NT2/D1 (cell line): ENCODE measurements around the gene CSF2.

Experiments used
- DNase-seq: peaks from one replicate; pipeline ENCODE4 v3.0.0-alpha.2; 2011; ENCODE audit warnings: low read depth, low spot score
- H3K27me3 ChIP-seq: 2 replicates; pipeline ENCODE4 v1.6.0; 2011; ENCODE audit warnings: mild to moderate bottlenecking; ENCODE audit not compliant: insufficient read length, insufficient read depth
- H3K36me3 ChIP-seq: 2 replicates; pipeline ENCODE4 v1.6.1; 2011; ENCODE audit warnings: mild to moderate bottlenecking, low read length, mixed read lengths; ENCODE audit not compliant: insufficient read depth, insufficient read length
- H3K4me1 ChIP-seq: 2 replicates; pipeline ENCODE4 v1.5.1; 2011; ENCODE audit not compliant: insufficient read depth, insufficient read length
- H3K4me3 ChIP-seq: 2 replicates; pipeline ENCODE4 v1.5.1; 2011; ENCODE audit warnings: low read depth; ENCODE audit not compliant: insufficient read length
- H3K9ac ChIP-seq: 2 replicates; pipeline ENCODE4 v1.6.0; 2011; ENCODE audit warnings: low read depth; ENCODE audit not compliant: insufficient read length
- H3K9me3 ChIP-seq: 2 replicates; pipeline ENCODE4 v1.5.1; 2011; ENCODE audit warnings: mild to moderate bottlenecking, low read length; ENCODE audit not compliant: insufficient read depth
- SUZ12 ChIP-seq: IDR thresholded peaks from 2 replicates; pipeline ENCODE4 v1.6.1; 2011; ENCODE audit not compliant: insufficient read length, insufficient read depth; ENCODE audit errors: extremely low read depth
- YY1 ChIP-seq: IDR thresholded peaks from 2 replicates; pipeline ENCODE4 v1.6.1; 2011; ENCODE audit not compliant: insufficient read length, insufficient read depth
- ZNF274 ChIP-seq: IDR thresholded peaks from 2 replicates; pipeline ENCODE4 v1.6.1; 2011; ENCODE audit warnings: mild to moderate bottlenecking, low read depth, low read length

Gene CSF2

DNA sequence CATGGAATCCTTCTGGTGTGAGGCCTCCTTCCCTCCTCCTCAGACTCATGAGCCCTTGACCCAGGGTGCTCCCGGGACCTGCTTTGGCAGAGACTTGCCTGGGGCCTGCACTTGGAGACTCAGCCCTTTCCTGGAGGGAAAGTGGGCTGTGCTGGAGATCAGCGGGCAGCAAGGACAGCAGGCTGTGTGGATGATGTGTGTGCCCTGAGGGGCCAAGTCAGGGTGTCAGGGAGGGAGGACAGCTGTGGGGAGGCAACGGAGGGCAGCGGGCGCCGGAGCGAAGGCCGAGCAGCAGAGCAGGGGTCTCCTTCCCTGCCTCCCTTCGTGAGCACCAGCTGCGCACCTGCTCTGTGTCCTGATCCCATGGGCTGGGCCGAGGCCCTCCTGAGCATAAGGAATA lies 6.1 kb upstream of the CSF2 start:
- H3K9me3 ChIP-seq, result no peaks in the 10 kb centered on the region
- TF ChIP-seq YY1 (no peak), SUZ12 (no peak), ZNF274 (no peak)
- no peak overlapping the region for H3K4me3 ChIP-seq
- H3K27me3 ChIP-seq, result no peaks in the 10 kb centered on the region
- no peaks in the 10 kb centered on the region for H3K36me3 ChIP-seq
- no peak for DNase-seq
- H3K4me1 ChIP-seq, result peaks cover 6% of the 10 kb centered on the region
- no peak overlapping the region for H3K9ac ChIP-seq

DNA sequence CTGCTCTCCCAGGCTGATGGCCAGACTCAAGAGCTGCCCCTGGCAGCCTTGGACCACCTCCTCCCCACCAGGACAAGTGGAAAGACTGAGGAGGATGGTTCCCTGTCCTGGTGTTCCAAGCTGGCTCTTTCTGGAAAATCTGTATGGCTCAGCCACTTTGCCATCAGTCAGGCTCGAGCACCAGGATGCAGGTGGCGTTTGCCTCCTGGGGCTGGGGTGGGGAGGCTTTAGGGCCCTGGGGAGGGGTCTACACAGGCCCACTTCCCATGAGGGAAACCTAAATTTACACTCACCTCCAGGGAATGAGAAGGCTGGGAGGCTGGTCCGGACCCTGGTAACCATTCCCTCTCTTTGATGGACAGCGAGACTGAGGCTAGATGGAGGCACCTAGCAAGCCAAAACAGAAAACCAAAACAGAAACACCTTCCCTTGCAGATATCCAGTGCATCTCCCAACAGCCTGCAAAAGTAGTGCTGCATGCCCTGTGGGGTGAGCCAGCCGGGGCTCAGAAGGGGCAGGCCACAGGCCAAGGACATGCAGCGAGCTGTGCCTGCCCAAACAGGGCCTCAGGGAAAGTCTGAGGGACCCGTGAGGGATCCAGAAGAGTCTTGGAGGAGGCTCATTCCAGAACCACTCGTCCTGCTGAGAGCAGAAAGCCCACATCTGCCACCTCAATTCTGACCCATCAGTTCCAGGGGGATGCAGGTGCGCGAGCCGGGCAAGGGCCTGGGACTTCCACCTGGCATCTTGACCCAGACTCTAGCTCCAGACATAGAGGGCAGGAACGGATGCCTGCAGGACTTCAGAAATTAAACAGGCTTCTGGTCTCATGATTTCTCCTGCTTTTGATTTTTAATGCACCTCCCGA lies 5.4 kb upstream of the CSF2 start:
- no peak for DNase-seq
- Histone ChIP-seq H3K4me1 (peaks cover 6% of the 10 kb centered on the region), H3K27me3 (no peaks in the 10 kb centered on the region), H3K4me3 (no peak overlapping the region), H3K9ac (no peak overlapping the region), H3K36me3 (no peaks in the 10 kb centered on the region), H3K9me3 (no peaks in the 10 kb centered on the region)
- TF ChIP-seq SUZ12 (no peak), YY1 (no peak), ZNF274 (no peak)

DNA sequence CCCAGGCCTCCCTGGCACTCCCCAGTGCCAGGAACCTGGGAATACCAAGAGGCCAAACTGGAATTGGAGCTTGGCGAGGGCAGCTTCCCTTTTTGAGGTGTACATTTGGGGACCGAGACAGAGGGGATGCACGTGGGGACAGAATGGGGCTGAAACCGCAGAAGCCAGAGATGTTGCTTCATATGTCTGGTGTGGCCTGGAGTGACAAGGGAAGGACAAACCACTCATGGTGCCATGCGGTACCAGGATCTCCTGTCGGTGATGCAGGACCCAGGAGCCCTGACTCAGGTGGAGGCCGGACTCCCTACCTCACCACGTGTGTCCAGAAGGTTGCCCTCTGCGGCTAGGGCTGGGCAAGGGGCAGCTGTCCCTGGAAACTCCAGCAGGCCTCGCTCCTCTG lies 4.0 kb upstream of the CSF2 start:
- Histone ChIP-seq H3K4me3 (no peak overlapping the region), H3K9me3 (no peaks in the 10 kb centered on the region), H3K36me3 (no peaks in the 10 kb centered on the region), H3K9ac (no peak overlapping the region), H3K4me1 (peaks cover 4% of the 10 kb centered on the region), H3K27me3 (no peaks in the 10 kb centered on the region)
- DNase-seq, result no peak
- TF ChIP-seq ZNF274 (no peak), SUZ12 (no peak), YY1 (no peak)

DNA sequence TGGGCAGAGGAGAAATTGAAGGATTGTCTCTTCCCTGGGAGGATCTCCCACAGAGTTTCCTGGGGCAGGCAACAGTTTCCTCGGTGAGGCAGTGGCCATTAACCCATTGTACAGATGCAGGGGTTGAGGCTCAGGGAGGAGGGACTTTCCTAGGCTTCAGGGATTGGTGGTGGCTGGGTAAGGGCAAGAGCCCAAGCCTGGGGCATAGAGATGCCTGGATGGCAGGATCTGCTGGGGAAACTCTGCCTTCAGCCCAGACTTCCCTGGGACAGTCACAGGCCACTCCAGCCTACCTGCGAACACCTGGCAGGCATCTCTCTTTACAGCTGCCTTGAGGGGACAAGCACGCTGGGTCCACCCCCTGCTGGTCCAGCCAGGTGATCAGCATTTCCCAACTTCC lies 3.6 kb upstream of the CSF2 start:
- no peak for TF ChIP-seq ZNF274
- TF ChIP-seq SUZ12, result no peak
- no peak for TF ChIP-seq YY1
- Histone ChIP-seq H3K4me1 (peaks cover 2% of the 10 kb centered on the region), H3K27me3 (no peaks in the 10 kb centered on the region), H3K9ac (no peak overlapping the region), H3K4me3 (no peak overlapping the region), H3K9me3 (no peaks in the 10 kb centered on the region), H3K36me3 (no peaks in the 10 kb centered on the region)
- DNase-seq, result no peak

DNA sequence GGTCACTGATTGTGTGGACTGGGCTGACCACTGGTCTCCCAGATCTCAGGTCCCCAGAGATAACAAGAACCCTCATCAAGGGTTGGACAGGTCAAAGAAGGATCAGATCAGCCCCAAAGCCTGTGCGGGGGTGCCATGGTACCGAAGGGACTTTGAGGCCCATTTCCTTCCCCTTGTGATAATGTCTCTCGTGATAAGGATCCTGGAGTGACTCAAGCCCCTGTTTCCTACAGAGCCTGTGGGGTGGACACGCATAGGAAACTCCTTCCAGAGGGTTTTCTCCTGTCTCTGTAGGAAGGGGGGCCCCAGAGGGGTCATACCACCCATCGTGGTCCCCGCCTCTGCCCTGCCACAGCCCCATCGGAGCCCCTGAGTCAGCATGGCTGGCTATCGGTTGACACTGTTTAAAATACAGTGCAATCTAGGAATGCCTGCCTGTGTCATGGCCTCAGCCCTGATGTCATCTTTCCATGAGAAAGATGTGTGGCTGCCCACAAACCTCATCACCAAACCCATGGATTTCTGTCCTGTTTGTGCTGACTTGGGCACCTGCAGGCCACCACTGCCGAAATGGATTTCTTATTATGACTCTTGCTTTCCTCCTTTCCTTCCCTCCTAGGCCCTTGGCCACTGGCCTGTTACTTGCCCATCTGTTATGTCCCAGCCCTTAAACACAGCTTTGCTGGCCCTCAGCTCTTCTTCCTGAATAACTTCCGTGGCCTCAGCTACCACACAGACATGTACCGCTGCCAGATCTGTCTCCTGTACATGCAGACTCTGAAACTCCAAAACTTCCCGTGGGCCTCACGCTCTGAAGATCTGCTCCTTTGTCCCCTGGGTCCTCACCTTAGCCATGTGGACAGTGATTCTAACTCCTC lies 2.9 kb upstream of the CSF2 start:
- H3K4me3 ChIP-seq, result no peak overlapping the region
- DNase-seq, result no peak
- H3K9ac ChIP-seq, result no peak overlapping the region
- no peaks in the 10 kb centered on the region for H3K36me3 ChIP-seq
- H3K9me3 ChIP-seq, result no peaks in the 10 kb centered on the region
- TF ChIP-seq YY1 (no peak), ZNF274 (no peak), SUZ12 (no peak)
- H3K27me3 ChIP-seq, result no peaks in the 10 kb centered on the region
- peaks cover 2% of the 10 kb centered on the region for H3K4me1 ChIP-seq

DNA sequence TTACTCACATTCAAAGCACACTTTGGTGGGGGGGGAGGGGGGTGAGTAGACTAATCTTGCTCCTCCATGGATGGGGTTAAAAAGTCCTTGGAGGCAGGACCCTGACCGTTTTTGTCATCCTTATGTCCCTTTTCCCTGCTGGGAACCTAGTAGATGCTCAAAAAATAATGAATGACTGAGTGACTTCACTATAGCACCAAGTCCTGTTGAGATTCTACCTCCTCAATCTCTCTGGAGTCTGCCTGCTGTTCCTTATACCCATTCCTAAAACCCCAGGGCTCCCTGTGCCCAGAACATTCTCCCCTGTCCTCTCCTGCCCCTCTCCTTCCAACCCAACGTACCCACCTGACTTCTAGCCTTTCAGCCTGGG lies 2.3 kb upstream of the CSF2 start:
- no peaks in the 10 kb centered on the region for H3K27me3 ChIP-seq
- no peaks in the 10 kb centered on the region for H3K9me3 ChIP-seq
- no peaks in the 10 kb centered on the region for H3K36me3 ChIP-seq
- DNase-seq, result no peak
- no peak overlapping the region for H3K9ac ChIP-seq
- H3K4me3 ChIP-seq, result no peak overlapping the region
- peaks cover 2% of the 10 kb centered on the region for H3K4me1 ChIP-seq
- TF ChIP-seq SUZ12, result no peak
- no peak for TF ChIP-seq ZNF274
- TF ChIP-seq YY1, result no peak

DNA sequence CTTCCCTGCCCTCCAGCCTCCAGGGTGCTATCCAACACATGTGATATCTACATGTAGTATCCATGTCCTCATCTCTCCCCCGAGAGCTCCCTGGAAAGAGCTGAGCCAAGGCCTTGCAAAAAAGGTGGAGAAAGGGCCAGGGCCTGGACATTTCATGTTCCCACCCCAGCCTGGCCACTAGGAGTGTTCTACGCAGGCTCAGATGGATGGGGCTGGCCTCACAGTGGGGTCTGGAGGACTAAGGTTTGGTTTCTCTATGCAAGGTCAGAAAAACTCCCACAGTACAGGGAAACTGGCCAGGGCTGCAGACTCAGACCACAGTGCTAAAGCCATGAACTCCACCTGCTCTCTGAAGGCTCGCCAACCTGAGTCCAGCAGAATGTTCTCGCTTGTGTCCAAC lies 1.5 kb upstream of the CSF2 start:
- DNase-seq, result no peak
- Histone ChIP-seq H3K4me3 (no peak overlapping the region), H3K9ac (no peak overlapping the region), H3K4me1 (peaks cover 2% of the 10 kb centered on the region), H3K27me3 (no peaks in the 10 kb centered on the region), H3K36me3 (no peaks in the 10 kb centered on the region), H3K9me3 (no peaks in the 10 kb centered on the region)
- no peak for TF ChIP-seq YY1
- TF ChIP-seq SUZ12, result no peak
- TF ChIP-seq ZNF274, result no peak
